SKM-1 treated with dmso at 0.1 percent for 144 hours (cell line): Measurements from ENCODE around the gene COL9A3.

Experiments
- DNase-seq: peaks from one replicate; lab custom pipeline; 2025; ENCODE audit not compliant: unreplicated experiment; lab: John Stamatoyannopoulos, UW

Gene COL9A3

GRCh38 chr20:62778601-62779416 is 38.0 kb upstream of the COL9A3 start:
- DNase-seq, result no peak

DNA sequence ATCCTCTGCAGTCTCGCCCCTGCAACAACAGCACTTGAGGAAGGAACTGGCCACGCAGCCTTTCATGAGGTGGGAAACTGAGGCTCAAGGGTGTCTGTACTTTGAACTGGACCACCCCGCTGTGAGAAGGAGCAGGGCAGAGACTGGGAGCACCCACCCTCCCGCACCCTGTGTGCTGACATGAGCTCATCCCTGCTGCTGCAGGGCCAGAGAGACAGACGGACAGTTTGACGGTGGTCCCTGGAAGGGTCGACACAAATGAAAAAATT is 37.5 kb upstream of the COL9A3 start:
- no peak for DNase-seq

DNA sequence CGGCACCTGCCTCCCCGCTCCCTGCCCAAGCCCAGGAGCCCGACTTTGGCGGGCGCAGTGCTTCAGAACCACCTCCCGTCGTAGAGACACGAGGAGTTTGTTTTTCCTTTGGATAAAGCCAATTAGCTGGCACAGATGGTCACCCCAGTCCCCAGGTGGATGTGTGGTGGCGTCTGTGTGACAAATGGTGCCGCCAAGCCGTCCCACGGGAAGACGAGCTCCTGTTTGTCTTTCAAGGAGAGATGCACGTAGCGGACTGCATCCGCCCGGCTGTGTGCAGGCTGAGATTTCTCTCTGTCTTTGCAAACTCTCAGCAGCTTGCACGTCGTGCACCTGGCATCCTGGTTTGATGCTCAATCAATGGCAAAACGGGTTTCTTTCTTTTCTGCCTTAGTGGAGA is 36.6 kb upstream of the COL9A3 start:
- DNase-seq, result no peak

GRCh38 chr20:62780696-62781095 is 36.2 kb upstream of the COL9A3 start:
- DNase-seq, result no peak

DNA sequence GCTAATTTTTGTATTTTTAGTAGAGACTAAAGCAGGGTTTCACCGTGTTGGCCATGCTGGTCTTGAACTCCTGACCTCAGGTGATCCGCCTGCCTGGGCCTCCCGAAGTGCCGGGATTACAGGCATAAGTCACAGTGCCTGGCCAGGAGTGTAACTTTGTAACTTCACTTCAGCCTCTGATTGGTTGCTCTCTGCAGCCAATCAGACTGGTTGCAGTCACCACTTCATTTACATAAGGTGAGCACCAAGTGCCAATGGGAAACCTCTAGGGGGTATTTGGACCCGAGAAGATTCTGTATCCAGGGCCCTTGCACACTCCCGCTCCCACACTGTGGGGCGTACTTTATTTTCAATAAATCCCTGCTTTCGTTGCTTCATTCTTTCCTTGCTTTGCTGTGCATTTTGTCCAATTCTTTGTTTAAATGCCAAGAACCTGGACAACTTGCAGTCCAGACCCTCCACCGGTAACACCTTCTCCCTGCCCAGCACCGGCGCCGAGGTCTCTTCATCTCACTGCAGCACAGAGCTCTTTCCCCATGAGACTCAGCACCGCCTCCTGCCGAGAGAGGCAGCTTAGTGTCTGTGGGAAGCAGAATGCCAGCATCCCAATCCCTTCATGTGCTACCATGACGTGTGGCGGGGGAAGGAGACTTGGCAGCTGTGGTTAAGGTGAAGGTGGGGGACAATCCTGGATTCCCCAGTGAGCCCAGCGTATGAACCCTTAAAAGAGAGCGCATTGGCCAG is 34.5 kb upstream of the COL9A3 start:
- DNase-seq, result no peak

- no peak for DNase-seq
Measured at GRCh38 chr20:62782893-62783278, 34.0 kb upstream of the COL9A3 start.

DNA sequence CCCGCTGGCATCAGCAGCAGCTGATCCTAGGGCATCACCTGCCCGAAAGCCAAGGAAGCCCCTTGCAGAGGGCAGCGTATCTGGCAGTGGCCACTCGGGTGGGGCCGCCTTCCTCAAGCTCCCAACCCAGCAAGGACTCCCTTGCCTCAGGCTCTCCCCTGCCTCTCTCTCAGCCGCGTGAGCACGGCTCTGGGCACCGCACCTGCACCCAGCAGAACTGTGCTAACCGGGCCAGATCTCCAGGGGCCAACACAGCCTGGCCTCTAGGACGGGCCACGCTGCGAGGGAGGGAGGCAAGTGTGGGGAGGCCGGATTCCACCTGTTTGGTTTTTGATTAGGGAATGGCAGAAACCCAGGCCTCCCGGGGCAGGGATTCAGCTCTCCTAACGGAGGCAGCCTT is 32.4 kb upstream of the COL9A3 start:
- no peak for DNase-seq

- DNase-seq, result no peak
Measured at GRCh38 chr20:62785393-62785792, 31.5 kb upstream of the COL9A3 start.

- no peak for DNase-seq
Measured at GRCh38 chr20:62786157-62786556, 30.7 kb upstream of the COL9A3 start.

DNA sequence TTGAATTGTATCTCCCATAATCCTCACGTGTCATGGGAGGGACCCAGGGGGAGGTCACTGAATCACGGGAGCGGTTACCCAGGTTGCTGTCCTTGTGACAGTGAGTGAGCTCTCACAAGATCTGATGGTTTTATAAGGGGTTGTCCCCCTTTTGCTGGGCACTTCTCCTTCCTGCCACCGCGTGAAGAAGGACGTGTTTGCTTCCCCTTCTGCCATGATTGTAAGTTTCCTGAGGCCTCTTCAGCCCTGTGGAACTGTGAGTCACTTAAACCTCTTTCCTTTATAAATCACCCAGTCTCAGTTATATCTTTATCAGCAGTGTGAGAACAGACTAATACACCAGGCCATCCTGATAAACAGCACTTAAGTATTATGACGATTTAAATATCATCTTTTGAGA is 29.5 kb upstream of the COL9A3 start:
- no peak for DNase-seq

- DNase-seq, result no peak
Measured at GRCh38 chr20:62787866-62788265, 29.0 kb upstream of the COL9A3 start.

GRCh38 chr20:62788607-62789006 is 28.2 kb upstream of the COL9A3 start:
- DNase-seq, result no peak

- DNase-seq, result no peak
Measured at GRCh38 chr20:62790075-62790474, 26.8 kb upstream of the COL9A3 start.

DNA sequence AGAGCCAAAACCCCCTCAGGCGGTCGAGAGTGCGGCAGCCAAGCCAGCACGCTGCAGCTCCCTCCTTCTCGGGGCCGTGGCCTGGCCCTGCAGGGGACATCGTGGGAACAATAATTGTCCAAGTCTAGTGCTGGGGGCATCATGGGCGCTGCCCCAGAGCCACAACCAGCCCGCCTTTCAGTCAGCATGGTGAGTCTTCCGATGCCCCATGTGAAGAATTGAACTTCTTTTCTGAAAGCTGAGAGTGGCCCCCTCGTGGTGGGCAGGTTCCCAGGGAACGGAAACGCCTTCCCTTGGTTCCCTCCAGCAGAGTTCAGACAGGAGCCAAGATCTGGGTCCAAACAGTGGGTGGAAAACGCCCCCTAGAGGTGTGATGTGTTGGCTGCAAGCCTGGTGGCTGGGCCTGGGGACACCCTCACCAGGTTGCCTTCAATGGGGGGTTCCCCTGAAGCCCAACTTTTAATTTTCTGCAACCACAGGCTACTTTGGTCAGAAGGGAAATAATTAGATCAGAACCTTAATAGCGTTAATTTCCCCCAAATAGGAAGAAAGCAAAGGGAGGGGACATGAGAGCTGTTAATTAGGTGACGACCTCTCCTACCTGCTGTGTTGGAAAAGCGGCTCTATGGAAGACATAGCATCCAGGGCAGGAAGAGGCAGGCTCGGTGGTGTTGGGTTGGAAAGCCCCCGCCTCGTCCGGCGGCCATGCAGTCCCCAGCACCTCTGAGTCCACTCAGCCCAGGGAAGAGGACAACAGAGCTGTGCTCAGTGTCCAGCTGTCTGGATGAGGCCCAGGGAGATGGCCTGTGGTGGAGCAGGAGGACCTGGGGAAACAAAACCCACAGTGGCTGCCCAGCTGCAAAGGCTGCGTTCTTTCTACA is 25.3 kb upstream of the COL9A3 start:
- peak; percentile 91 for DNase-seq

- DNase-seq, result no peak
Measured at GRCh38 chr20:62792182-62792939, 24.5 kb upstream of the COL9A3 start.

DNA sequence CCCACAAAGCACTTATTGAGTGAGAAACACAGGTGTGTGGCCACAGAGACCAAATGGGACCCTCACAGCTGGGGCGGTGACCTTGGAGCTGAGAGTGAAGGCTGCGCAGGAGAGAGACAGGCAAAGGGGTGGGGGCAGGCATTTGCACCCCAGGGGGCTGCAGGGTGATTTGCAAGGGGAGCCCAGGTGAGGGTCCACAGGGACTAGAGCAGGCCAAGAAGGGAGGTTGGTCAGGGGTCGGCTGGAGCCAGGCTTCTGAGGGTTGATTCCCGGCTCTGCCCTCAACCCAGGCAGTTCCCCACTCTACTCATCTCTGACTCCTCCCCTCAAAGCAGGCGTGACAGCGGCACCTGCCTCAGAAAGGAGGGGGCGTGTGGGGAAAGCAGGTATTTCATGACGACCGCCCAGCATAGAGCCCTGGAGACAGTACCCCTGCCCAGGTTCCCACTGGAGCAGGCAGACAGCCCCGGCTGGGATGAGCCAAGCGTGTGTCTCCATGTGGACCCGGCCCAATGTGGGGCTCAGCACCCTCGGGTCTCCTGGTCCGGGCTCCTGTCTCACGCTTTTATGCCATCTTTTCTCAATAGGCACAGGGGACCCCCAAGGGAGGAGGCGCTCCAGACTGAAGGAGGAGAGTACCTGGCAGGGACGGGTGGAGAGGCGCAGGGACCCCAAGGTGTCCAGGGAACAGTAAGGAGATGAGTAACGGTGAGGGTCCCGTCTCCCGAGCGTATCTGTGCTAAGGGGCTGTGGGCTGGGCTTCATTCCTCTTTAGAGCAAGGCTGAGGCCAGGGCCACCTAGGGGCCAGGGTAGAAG is 23.7 kb upstream of the COL9A3 start:
- DNase-seq, result no peak

DNA sequence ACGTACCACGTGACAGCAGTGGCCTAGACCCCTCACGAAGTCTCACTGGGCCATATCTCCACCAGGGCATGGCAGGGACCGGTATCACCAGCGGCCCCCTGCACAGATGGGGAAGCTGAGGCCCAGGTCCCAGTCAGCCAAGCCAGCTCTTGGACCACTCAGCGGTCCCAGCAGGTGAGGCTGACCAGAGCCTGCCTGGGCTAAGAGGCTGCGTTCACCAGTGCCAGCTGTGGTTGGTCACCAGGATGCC is 23.2 kb upstream of the COL9A3 start:
- DNase-seq, result no peak

DNA sequence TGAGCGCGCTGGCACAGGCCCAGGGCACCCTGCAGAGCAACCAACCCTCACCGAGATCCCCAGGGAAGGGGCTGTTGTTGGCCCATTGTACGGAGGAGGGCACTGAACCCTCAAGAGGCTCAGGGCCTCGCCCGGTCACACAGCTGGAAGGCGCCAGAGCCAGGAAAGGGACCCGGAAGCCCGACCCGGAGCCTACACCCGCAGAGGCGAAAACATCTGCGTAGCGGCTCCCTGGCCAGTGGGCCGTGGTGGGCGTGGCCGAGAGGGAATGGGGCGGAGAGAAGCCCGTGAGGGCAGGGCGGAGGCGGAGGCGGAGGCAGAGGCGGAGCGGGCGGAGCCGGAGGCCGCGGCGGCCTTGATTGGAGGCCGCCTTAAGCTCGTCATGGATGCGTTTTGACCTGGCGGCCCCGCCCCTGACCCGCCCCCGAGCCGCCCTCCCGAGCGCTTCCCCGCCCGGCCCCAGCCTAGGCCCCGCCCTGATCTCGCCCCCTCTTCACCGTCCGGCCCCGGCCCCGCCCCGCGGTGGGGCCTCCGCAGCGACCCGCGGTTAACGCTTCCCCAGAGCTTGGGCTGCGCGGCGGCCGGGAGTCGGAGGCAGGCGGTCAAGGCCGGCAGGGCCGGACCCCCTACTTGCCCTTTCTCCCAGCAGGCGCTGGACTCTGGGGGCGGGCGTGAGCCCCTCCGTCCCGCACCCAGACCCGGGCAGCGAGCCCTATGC is 22.7 kb upstream of the COL9A3 start:
- DNase-seq, result peak; percentile 87

GRCh38 chr20:62795023-62795761 is 21.7 kb upstream of the COL9A3 start:
- peak; percentile 43 for DNase-seq
